Measurements from ENCODE around the gene TMEM250. TPM values are rescaled to one million over a fixed set of nuclear protein-coding genes. Genes with fewer than 3 reads are reported as not detected.

TMEM250 gene
- total and polyA plus RNA-seq, 9 of the 15 experiments (the other 6 are each of a cell fraction or from before 2014, with no cell fraction given): 0.32 to 44.6 (median 12.2) TPM

GRCh38 chr9:136145580-136145979 is 26.9 kb upstream of the TMEM250 start (continued):
- no peak for TF ChIP-seq HNRNPH1 (optimal IDR thresholded peaks at IDR 0.05; ENCODE audit: low read depth, low read length)
- no peak for TF ChIP-seq KDM4B (IDR thresholded peaks at IDR 0.05; ENCODE audit: borderline replicate concordance in 2 of 2, low read depth in 1 of 2)
- TF ChIP-seq, protein P1, sequence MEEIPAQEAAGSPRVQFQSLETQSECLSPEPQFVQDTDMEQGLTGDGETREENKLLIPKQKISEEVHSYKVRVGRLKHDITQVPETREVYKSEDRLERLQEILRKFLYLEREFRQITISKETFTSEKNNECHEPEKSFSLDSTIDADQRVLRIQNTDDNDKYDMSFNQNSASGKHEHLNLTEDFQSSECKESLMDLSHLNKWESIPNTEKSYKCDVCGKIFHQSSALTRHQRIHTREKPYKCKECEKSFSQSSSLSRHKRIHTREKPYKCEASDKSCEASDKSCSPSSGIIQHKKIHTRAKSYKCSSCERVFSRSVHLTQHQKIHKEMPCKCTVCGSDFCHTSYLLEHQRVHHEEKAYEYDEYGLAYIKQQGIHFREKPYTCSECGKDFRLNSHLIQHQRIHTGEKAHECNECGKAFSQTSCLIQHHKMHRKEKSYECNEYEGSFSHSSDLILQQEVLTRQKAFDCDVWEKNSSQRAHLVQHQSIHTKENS (CRISPR knock-in tag; IDR thresholded peaks at IDR 0.05): no peak
- TF ChIP-seq ZNF277 (CRISPR knock-in tag; IDR thresholded peaks at IDR 0.05; ENCODE audit: borderline replicate concordance): no peak
- TF ChIP-seq CBFA2T2 (conservative IDR thresholded peaks at IDR 0.05): no peak
- TF ChIP-seq, protein P2, sequence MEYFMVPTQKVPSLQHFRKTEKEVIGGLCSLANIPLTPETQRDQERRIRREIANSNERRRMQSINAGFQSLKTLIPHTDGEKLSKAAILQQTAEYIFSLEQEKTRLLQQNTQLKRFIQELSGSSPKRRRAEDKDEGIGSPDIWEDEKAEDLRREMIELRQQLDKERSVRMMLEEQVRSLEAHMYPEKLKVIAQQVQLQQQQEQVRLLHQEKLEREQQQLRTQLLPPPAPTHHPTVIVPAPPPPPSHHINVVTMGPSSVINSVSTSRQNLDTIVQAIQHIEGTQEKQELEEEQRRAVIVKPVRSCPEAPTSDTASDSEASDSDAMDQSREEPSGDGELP (CRISPR knock-in tag; IDR thresholded peaks at IDR 0.05; ENCODE audit: borderline replicate concordance): no peak
- TF ChIP-seq GTF2A2 (tag; IDR thresholded peaks at IDR 0.05): no peak
- no peak for TF ChIP-seq ZNF316 (IDR thresholded peaks at IDR 0.05)
